Central memory CD8-positive, alpha-beta T cell (primary cell): ENCODE data around the gene MYRF.

Experiments used
- ATAC-seq: fragments of 150-1000 bp; cut with Tn5 transposase; replicated peaks from 2 replicates; pipeline ENCODE4 v1.10.0; 2022; ENCODE audit warnings: mild to moderate bottlenecking, moderate FRiP score, moderate number of reproducible peaks; ENCODE audit not compliant: poor library complexity, severe bottlenecking; ENCODE audit errors: extremely low read depth
- DNase-seq, 2 donors: peaks; one replicate each; pipeline ENCODE4 v3.0.0; 2021; ENCODE audit warnings: low spot score in 2 of 2
- H3K27ac Mint-ChIP-seq: one replicate; pipeline ENCODE4 v1.8.0; 2022; ENCODE audit warnings: low read depth, mild to moderate bottlenecking, moderate library complexity, mixed read lengths
- H3K27me3 Mint-ChIP-seq: one replicate; pipeline ENCODE4 v1.8.0; 2022; ENCODE audit warnings: mixed read lengths
- H3K36me3 Mint-ChIP-seq: one replicate; pipeline ENCODE4 v1.8.0; 2022; ENCODE audit warnings: mild to moderate bottlenecking, moderate library complexity, mixed read lengths; ENCODE audit not compliant: insufficient read depth
- H3K4me1 Mint-ChIP-seq: one replicate; pipeline ENCODE4 v1.8.0; 2022; ENCODE audit warnings: mixed read lengths
- H3K4me3 Mint-ChIP-seq: one replicate; pipeline ENCODE4 v1.8.0; 2022; ENCODE audit warnings: mild to moderate bottlenecking, moderate library complexity, mixed read lengths
- H3K9me3 Mint-ChIP-seq: one replicate; pipeline ENCODE4 v1.8.0; 2022; ENCODE audit warnings: mixed read lengths

MYRF gene

DNA sequence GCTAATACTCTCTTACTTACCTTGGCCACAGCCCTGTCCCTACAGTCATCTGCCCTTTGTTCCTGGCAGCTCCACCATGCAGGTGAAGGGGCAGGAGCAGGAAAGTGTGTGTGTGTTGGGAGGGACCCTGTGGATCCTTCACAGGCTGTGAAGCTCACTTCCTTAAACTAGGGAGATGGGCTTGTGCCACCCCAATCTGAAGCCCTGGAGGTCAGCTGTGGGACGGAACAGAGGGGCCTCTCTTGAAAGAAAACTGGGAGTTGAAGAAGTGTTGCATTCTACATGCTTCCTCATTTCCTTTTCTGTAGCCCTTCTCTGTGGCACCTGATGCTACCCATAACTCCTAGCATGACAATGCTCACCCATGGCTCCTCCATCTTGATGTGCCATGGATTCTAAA, 52.7 kb downstream of the MYRF start:
- Mint-ChIP-seq H3K4me1 (no peaks in the 10 kb centered on the region), H3K9me3 (no peaks in the 10 kb centered on the region), H3K27ac (no peak overlapping the region)

DNA sequence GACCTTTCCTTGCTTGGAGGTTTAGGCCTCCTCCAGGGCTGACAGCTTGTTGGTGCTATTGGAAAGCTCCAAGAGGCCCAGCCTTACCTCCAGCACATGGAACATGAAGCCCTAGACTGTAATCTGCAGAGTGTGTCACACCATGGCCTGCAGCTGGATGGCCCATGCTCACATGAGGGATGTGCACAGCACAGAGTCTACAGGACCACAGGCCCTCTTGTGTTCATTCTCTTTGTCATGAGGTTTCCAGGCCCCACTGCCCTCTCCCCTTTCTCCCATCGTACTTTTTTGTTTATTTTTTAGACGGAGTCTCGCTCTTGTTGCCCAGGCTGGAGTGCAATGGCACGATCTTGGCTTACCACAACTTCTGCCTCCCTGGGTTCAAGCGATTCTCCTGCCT, 54.3 kb downstream of the MYRF start:
- H3K36me3 Mint-ChIP-seq = peaks cover 6% of the 10 kb centered on the region
- no peak overlapping the region for H3K27ac Mint-ChIP-seq
- H3K27me3 Mint-ChIP-seq = no peaks in the 10 kb centered on the region
- DNase-seq = no peak
- no peaks in the 10 kb centered on the region for H3K9me3 Mint-ChIP-seq
- H3K4me1 Mint-ChIP-seq = no peaks in the 10 kb centered on the region
- ATAC-seq = no peak
- H3K4me3 Mint-ChIP-seq = no peak overlapping the region

More for the DNA sequence above, 52.7 kb downstream of the MYRF start:
- no peak for ATAC-seq
- Mint-ChIP-seq H3K27me3 (no peaks in the 10 kb centered on the region), H3K4me3 (no peak overlapping the region), H3K36me3 (peaks cover 4% of the 10 kb centered on the region)
- no peak for DNase-seq

DNA sequence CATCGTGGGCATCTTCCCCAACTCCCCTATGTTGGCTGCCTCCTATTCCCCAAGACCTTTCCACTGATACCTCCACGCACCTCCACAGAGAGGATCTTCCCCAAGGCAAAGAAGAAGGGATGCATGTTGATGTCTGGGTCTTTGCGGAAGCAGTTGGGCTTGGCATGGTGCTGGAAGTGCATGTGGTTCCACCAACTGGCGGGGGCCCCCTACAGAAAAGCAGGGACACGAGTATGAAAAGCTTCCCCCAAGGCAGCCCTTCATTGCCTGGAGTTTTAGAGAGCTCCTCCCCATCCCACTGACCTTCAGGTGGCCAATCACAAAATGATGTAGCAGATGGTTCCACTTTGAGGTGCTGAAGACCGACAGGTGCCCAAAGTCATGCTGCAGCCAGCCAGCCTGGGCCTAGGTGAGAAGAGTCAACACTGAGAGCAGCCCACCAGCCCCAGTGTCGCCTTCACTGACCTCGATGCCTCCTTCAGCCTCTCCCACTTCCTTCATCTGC, 58.3 kb downstream of the MYRF start:
- Mint-ChIP-seq H3K36me3 (peaks cover 11% of the 10 kb centered on the region), H3K27me3 (peaks cover 3% of the 10 kb centered on the region), H3K4me1 (peaks cover 15% of the 10 kb centered on the region), H3K27ac (no peak overlapping the region), H3K4me3 (no peak overlapping the region), H3K9me3 (no peaks in the 10 kb centered on the region)
- ATAC-seq (no peak), DNase-seq (no peak)

DNA sequence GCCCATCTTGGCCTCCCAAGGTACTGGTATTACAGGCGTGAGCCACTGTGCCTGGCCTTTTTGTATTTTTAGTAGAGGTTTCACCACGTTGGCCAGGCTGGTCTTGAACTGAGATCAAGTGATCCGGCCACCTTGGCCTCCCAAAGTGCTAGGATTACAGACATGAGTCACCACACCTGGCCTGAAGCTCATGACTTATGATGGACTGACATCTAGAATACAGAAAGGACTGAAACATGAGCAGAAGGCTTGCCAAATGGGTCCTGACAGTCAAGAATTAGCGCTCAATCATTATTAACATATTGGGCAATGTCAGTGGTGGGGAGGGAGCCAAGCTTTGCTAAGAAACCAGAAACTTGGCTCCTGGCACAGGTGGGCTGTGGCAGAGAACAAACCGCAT, 59.4 kb downstream of the MYRF start:
- DNase-seq = no peak
- H3K36me3 Mint-ChIP-seq = peaks cover 18% of the 10 kb centered on the region
- H3K27me3 Mint-ChIP-seq = peaks cover 10% of the 10 kb centered on the region
- no peaks in the 10 kb centered on the region for H3K9me3 Mint-ChIP-seq
- no peak for ATAC-seq
- H3K4me3 Mint-ChIP-seq = no peak overlapping the region
- H3K4me1 Mint-ChIP-seq = peaks cover 23% of the 10 kb centered on the region
- H3K27ac Mint-ChIP-seq = no peak overlapping the region

GRCh38 chr11:61812736-61813411, 60.4 kb downstream of the MYRF start:
- no peak for ATAC-seq
- no peak overlapping the region for H3K4me3 Mint-ChIP-seq
- DNase-seq = no peak
- H3K36me3 Mint-ChIP-seq = peaks cover 17% of the 10 kb centered on the region
- no peak overlapping the region for H3K27ac Mint-ChIP-seq
- peaks cover 10% of the 10 kb centered on the region for H3K27me3 Mint-ChIP-seq
- peaks cover 23% of the 10 kb centered on the region for H3K4me1 Mint-ChIP-seq
- no peaks in the 10 kb centered on the region for H3K9me3 Mint-ChIP-seq

- Mint-ChIP-seq H3K27ac (peak overlapping the region; percentile 92), H3K27me3 (peaks cover 10% of the 10 kb centered on the region)
Measured at GRCh38 chr11:61814247-61814957, 62.0 kb downstream of the MYRF start.

DNA sequence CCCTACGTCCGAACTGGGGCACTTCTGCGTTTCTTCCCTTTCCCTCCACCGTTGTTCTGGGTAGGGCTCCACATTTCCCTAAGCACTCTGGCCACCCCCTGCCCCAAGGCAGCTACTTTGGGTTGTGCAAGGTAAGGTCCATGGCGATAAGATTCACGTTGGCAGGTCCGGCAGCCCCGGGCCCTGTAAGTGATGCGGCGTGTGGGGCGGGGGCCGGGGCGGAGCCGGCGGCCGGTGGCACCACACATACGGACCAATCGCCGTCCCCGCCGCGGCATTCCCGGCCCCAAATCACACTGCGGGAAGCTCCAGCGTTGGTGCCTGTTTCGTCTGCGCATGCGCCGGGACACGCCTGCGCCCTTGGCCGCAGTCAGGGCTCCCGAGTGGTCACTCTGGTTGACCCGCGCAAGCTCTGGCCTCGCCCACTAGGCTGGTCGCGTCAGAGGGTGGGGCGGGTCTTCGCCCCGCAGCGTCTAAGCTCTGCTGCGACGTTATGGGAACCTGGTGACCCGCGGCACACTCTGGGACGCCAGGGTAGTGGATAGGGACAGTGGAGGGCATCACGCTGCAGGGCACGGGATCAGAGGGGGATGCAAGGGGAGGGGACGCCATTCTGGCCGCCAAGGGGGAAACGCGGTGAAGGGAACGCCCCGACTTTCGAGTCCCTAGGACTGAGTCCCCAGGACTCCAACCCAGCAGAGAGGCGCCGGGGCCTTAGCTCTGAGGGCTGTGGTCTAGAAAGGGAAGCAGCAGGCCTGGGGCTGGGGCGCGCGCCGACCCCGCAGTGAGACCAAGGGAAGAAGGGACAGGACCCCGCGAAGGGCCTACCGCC, 62.7 kb downstream of the MYRF start:
- peak overlapping the region; percentile 92 for H3K27ac Mint-ChIP-seq
- H3K9me3 Mint-ChIP-seq = no peaks in the 10 kb centered on the region
- H3K36me3 Mint-ChIP-seq = peaks cover 15% of the 10 kb centered on the region
- peak overlapping the region; percentile 94 for H3K4me3 Mint-ChIP-seq
- DNase-seq (no peak), ATAC-seq (no peak)
- peaks cover 10% of the 10 kb centered on the region for H3K27me3 Mint-ChIP-seq
- H3K4me1 Mint-ChIP-seq = peaks cover 23% of the 10 kb centered on the region

More at GRCh38 chr11:61814247-61814957, 62.0 kb downstream of the MYRF start:
- Mint-ChIP-seq H3K9me3 (no peaks in the 10 kb centered on the region), H3K36me3 (peaks cover 16% of the 10 kb centered on the region), H3K4me3 (peak overlapping the region; percentile 94), H3K4me1 (peaks cover 23% of the 10 kb centered on the region)
- DNase-seq (no peak), ATAC-seq (no peak)

DNA sequence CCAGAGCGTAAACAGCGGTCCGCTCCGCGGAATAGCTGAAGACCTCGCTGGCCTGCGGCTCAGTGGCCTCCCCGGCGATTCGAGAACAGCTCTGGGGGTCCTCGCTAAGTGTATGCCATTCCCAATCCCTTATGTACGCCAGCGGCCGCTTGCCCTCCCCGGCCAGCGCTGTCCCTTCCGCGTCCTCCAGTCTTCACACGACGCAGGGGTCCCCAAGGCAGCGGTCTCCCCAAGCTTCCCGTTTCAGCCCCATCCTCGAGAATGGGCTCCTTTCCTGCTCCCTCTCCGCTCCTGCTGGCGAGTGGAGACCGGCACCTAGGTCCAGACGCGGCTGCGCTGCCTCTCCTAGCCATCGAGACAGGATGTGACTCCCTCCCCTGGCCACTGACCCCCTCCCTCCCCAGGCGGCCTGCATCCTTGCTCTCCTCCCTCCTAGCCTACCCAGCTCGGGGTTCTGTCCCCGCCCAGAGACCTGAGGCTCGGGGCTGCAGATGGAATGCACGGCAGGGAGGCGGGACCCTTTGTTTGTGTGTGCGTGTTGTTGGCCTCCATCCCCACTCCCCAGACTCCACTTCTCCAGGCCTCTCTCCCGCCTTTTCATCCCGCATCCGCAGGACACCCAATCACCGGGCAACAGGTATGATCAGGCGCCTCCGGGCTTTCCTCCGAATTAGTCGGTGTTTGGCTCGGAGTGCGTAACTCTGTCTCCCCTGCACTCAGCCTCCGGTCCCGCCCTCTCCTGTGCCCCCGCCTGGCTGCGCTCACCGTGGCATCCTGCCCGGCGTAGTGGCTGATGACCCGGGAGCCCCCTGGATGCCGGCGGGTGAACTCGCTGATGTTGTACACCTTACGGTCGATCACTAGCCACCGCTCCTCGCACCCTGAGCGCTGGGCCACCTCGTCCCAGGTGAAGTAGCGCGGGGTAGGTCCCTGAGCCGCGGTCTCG, 63.6 kb downstream of the MYRF start:
- Mint-ChIP-seq H3K4me1 (peaks cover 23% of the 10 kb centered on the region), H3K27ac (peak overlapping the region; percentile 92), H3K36me3 (peaks cover 15% of the 10 kb centered on the region), H3K4me3 (peak overlapping the region; percentile 94), H3K27me3 (peaks cover 10% of the 10 kb centered on the region), H3K9me3 (no peaks in the 10 kb centered on the region)
- DNase-seq (peak; percentile 52 to 57), ATAC-seq (peak; percentile 71)

GRCh38 chr11:61816736-61817455, 64.5 kb downstream of the MYRF start, which contains the start of gene FADS1:
Gene FADS1 (minus strand): TSS chr11:61817003. CDS start chr11:61816929, 74 bp downstream.
- H3K36me3 Mint-ChIP-seq = peaks cover 12% of the 10 kb centered on the region
- ATAC-seq = peak; percentile 64
- H3K27ac Mint-ChIP-seq = peak within 1 kb of the TSS; percentile 92
- DNase-seq = peak; percentile 43 to 52
- peaks cover 23% of the 10 kb centered on the region for H3K4me1 Mint-ChIP-seq
- no peaks in the 10 kb centered on the region for H3K9me3 Mint-ChIP-seq
- peak within 1 kb of the TSS; percentile 94 for H3K4me3 Mint-ChIP-seq
- peaks cover 10% of the 10 kb centered on the region for H3K27me3 Mint-ChIP-seq

GRCh38 chr11:61817471-61818202, 65.2 kb downstream of the MYRF start:
- Mint-ChIP-seq H3K4me3 (peak overlapping the region; percentile 94), H3K27me3 (peaks cover 10% of the 10 kb centered on the region), H3K27ac (no peak overlapping the region), H3K36me3 (peaks cover 12% of the 10 kb centered on the region), H3K9me3 (no peaks in the 10 kb centered on the region), H3K4me1 (peaks cover 23% of the 10 kb centered on the region)
- ATAC-seq = no peak
- DNase-seq = no peak

DNA sequence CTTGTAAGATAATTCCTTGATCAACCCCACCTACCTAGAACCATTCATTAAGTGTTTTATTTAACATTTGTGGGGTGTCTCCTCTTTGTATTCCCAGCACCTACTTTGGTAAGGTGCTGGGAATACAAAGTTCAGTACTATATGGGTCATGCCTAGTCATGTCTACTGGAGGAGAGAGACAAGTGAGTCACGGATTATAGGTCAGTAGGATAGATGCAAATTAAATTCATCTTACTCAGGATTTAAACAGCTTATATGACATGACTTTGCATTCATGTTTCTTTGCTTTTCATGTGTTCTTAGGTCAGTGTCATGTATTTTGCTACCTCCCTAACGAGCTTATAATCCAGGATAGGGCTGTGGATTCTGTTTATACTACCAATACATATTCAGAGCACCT, 67.7 kb downstream of the MYRF start:
- Mint-ChIP-seq H3K4me3 (no peak overlapping the region), H3K27me3 (peaks cover 10% of the 10 kb centered on the region), H3K9me3 (no peaks in the 10 kb centered on the region), H3K4me1 (peaks cover 13% of the 10 kb centered on the region), H3K27ac (no peak overlapping the region), H3K36me3 (peaks cover 12% of the 10 kb centered on the region)
- no peak for ATAC-seq
- no peak for DNase-seq
